Stimulated activated CD4-positive, alpha-beta T cell treated with anti-CD3 and anti-CD28 coated beads, Interleukin-4, amount 100 ng/mL, for 1 hour (primary cell): ENCODE measurements around the gene ACCSL.

Experiments
- DNase-seq: peaks from one replicate; pipeline ENCODE4 v3.0.0-alpha.2; 2020

ACCSL gene

GRCh38 chr11:44065841-44066731 is 18.3 kb downstream of the ACCSL start, which contains the start of gene ACCS:
TSS of gene ACCS (plus strand) at chr11:44066270. CDS start at chr11:44067628, 1,358 bp downstream.
- DNase-seq = peak; percentile 84

GRCh38 chr11:44066732-44067141 is 19.0 kb downstream of the ACCSL start:
- DNase-seq = no peak

- no peak for DNase-seq
Measured at GRCh38 chr11:44067266-44067665, 19.5 kb downstream of the ACCSL start.

GRCh38 chr11:44068180-44068579 is 20.4 kb downstream of the ACCSL start:
- DNase-seq = no peak

- DNase-seq = no peak
Measured at GRCh38 chr11:44071157-44071556, 23.4 kb downstream of the ACCSL start.

GRCh38 chr11:44072757-44073658 is 25.2 kb downstream of the ACCSL start:
- no peak for DNase-seq

GRCh38 chr11:44078794-44079193 is 31.0 kb downstream of the ACCSL start:
- no peak for DNase-seq

GRCh38 chr11:44079376-44079775 is 31.6 kb downstream of the ACCSL start:
- no peak for DNase-seq

- DNase-seq = no peak
Measured at GRCh38 chr11:44080951-44081350, 33.2 kb downstream of the ACCSL start.

GRCh38 chr11:44082645-44083044 is 34.9 kb downstream of the ACCSL start:
- no peak for DNase-seq

GRCh38 chr11:44083433-44083832 is 35.7 kb downstream of the ACCSL start:
- no peak for DNase-seq

GRCh38 chr11:44083906-44084305 is 36.1 kb downstream of the ACCSL start:
- no peak for DNase-seq

- no peak for DNase-seq
Measured at GRCh38 chr11:44085330-44085729, 37.5 kb downstream of the ACCSL start.

GRCh38 chr11:44088377-44088776 is 40.6 kb downstream of the ACCSL start:
- DNase-seq = no peak

- DNase-seq = no peak
Measured at GRCh38 chr11:44088871-44089270, 41.1 kb downstream of the ACCSL start.

- DNase-seq = no peak
Measured at GRCh38 chr11:44090539-44090938, 42.8 kb downstream of the ACCSL start.

- DNase-seq = peak; percentile 67
Measured at GRCh38 chr11:44094260-44094868, 46.6 kb downstream of the ACCSL start.

GRCh38 chr11:44095506-44096359 is 48.0 kb downstream of the ACCSL start, which contains the start of gene EXT2:
TSS of gene EXT2 (plus strand) at chr11:44095678. CDS start at chr11:44107713, 12,035 bp downstream.
- peak; percentile 85 for DNase-seq

- peak; percentile 4 for DNase-seq
Measured at GRCh38 chr11:44096360-44097185, 48.8 kb downstream of the ACCSL start.

GRCh38 chr11:44097821-44098220 is 50.0 kb downstream of the ACCSL start:
- DNase-seq = no peak

- no peak for DNase-seq
Measured at GRCh38 chr11:44101098-44101497, 53.3 kb downstream of the ACCSL start.
